Measurements from ENCODE around the gene ARL6IP4.

Gene ARL6IP4

DNA sequence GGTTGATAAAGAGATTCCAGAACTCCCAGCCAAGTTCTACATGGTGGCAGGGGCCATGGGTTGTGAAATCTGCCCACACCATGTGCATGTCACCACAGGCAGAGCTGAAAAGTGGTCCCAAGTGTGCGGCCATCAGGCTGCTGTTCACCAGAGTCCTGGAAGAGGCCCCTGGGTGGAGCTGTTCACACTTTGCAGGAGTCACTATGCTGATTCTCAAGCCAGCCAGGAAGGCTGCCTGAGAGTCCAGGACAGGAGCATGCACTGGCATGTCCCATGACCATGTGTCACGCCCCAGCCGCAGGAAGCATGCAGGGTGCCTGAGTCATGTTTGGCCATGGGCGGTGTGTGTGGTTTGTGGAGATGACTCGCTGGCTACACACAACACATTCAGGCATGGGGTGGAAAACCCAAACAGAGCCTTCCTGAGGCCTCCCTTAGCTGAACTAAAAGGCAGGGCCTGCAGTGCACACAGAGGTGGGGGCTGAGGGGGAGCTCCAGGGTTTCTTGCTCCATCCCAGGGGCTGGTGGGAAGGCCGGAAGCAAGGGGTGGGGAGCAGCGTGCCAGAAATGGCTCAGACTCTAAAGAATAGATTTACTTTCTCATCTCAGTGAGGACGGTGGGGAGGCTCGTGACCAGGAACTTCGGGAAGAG, 33.7 kb upstream of the ARL6IP4 start:
- Histone ChIP-seq H3K4me3 (ENCODE audit: low read depth, low read length) (no peak overlapping the region), H3K9me3 (ENCODE audit: control insufficient read depth, insufficient read depth, low read depth, low read length) (no peaks in the 10 kb centered on the region), H3K4me1 (ENCODE audit: control insufficient read depth, insufficient read depth, low read length) (no peaks in the 10 kb centered on the region), H3K36me3 (ENCODE audit: control insufficient read depth in 2 of 2, insufficient read depth in 1 of 2, low read length in 2 of 2) (peaks cover 0 to 9% of the 10 kb centered on the region in 2 experiments; a peak in 1 of 3 replicates), H3K27ac (ENCODE audit: extremely low read depth, low read depth, low read length) (peak overlapping the region; percentile 57; the same call in 1 of the 2 replicates)
- POLR2A ChIA-PET: interaction anchor here (1.5 to 1.8 kb wide), 3 partner anchors 19 to 56 kb away, joined by 4 to 6 read pairs (median 4); partner anchors contain the start of gene ABCB9
- CTCF ChIA-PET: interaction anchor here (0.6 to 1.9 kb wide), 7 partner anchors 25 to 1495 kb away, joined by 3 to 7 read pairs (median 3); no protein-coding TSS in a partner anchor
- TF ChIP-seq, protein P1, sequence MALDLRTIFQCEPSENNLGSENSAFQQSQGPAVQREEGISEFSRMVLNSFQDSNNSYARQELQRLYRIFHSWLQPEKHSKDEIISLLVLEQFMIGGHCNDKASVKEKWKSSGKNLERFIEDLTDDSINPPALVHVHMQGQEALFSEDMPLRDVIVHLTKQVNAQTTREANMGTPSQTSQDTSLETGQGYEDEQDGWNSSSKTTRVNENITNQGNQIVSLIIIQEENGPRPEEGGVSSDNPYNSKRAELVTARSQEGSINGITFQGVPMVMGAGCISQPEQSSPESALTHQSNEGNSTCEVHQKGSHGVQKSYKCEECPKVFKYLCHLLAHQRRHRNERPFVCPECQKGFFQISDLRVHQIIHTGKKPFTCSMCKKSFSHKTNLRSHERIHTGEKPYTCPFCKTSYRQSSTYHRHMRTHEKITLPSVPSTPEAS (tag by site-specific recombination; IDR thresholded peaks at IDR 0.05): no peak
- TF ChIP-seq ZNF48 (tag by site-specific recombination; IDR thresholded peaks at IDR 0.05): no peak
- TF ChIP-seq ZNF202 (tag by site-specific recombination; IDR thresholded peaks at IDR 0.05; ENCODE audit: borderline replicate concordance): no peak
- TF ChIP-seq REPIN1 (tag by site-specific recombination; IDR thresholded peaks at IDR 0.05; ENCODE audit: low read depth): no peak
- no peak for TF ChIP-seq ZNF16 (tag by site-specific recombination; IDR thresholded peaks at IDR 0.05; ENCODE audit: low read depth)
- no peak for TF ChIP-seq ZNF521 (tag by site-specific recombination; IDR thresholded peaks at IDR 0.05)
- TF ChIP-seq, protein P2, sequence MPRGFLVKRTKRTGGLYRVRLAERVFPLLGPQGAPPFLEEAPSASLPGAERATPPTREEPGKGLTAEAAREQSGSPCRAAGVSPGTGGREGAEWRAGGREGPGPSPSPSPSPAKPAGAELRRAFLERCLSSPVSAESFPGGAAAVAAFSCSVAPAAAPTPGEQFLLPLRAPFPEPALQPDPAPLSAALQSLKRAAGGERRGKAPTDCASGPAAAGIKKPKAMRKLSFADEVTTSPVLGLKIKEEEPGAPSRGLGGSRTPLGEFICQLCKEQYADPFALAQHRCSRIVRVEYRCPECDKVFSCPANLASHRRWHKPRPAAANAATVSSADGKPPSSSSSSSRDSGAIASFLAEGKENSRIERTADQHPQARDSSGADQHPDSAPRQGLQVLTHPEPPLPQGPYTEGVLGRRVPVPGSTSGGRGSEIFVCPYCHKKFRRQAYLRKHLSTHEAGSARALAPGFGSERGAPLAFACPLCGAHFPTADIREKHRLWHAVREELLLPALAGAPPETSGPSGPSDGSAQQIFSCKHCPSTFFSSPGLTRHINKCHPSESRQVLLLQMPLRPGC (tag by site-specific recombination; IDR thresholded peaks at IDR 0.05): peak; percentile 84
- TF ChIP-seq ZNF211 (tag by site-specific recombination; IDR thresholded peaks at IDR 0.05; ENCODE audit: low read depth): no peak
- TF ChIP-seq ZNF37A (tag by site-specific recombination; IDR thresholded peaks at IDR 0.05): no peak
- TF ChIP-seq HOXA7 (CRISPR knock-in tag; IDR thresholded peaks at IDR 0.05; ENCODE audit: borderline replicate concordance): no peak
- peak; percentile 91 for TF ChIP-seq GLIS2 (tag by site-specific recombination; IDR thresholded peaks at IDR 0.05)
- TF ChIP-seq ZSCAN16 (tag by site-specific recombination; IDR thresholded peaks at IDR 0.05): no peak
- no peak for TF ChIP-seq ZNF341 (tag by site-specific recombination; IDR thresholded peaks at IDR 0.05; ENCODE audit: low read depth)
- TF ChIP-seq, protein P3, sequence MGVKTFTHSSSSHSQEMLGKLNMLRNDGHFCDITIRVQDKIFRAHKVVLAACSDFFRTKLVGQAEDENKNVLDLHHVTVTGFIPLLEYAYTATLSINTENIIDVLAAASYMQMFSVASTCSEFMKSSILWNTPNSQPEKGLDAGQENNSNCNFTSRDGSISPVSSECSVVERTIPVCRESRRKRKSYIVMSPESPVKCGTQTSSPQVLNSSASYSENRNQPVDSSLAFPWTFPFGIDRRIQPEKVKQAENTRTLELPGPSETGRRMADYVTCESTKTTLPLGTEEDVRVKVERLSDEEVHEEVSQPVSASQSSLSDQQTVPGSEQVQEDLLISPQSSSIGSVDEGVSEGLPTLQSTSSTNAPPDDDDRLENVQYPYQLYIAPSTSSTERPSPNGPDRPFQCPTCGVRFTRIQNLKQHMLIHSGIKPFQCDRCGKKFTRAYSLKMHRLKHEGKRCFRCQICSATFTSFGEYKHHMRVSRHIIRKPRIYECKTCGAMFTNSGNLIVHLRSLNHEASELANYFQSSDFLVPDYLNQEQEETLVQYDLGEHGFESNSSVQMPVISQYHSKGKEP (tag by site-specific recombination; IDR thresholded peaks at IDR 0.05): peak; percentile 76
- TF ChIP-seq ZSCAN30 (tag by site-specific recombination; IDR thresholded peaks at IDR 0.05): no peak
- TF ChIP-seq ZNF677 (tag by site-specific recombination; IDR thresholded peaks at IDR 0.05): no peak
- TF ChIP-seq, protein P4, sequence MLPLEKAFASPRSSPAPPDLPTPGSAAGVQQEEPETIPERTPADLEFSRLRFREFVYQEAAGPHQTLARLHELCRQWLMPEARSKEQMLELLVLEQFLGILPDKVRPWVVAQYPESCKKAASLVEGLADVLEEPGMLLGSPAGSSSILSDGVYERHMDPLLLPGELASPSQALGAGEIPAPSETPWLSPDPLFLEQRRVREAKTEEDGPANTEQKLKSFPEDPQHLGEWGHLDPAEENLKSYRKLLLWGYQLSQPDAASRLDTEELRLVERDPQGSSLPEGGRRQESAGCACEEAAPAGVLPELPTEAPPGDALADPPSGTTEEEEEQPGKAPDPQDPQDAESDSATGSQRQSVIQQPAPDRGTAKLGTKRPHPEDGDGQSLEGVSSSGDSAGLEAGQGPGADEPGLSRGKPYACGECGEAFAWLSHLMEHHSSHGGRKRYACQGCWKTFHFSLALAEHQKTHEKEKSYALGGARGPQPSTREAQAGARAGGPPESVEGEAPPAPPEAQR (tag by site-specific recombination; IDR thresholded peaks at IDR 0.05): no peak
- TF ChIP-seq, protein P5, sequence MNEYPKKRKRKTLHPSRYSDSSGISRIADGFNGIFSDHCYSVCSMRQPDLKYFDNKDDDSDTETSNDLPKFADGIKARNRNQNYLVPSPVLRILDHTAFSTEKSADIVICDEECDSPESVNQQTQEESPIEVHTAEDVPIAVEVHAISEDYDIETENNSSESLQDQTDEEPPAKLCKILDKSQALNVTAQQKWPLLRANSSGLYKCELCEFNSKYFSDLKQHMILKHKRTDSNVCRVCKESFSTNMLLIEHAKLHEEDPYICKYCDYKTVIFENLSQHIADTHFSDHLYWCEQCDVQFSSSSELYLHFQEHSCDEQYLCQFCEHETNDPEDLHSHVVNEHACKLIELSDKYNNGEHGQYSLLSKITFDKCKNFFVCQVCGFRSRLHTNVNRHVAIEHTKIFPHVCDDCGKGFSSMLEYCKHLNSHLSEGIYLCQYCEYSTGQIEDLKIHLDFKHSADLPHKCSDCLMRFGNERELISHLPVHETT (tag by site-specific recombination; IDR thresholded peaks at IDR 0.05): peak; percentile 89
- TF ChIP-seq ZNF223 (tag by site-specific recombination; IDR thresholded peaks at IDR 0.05): no peak
- TF ChIP-seq ZNF112 (tag by site-specific recombination; IDR thresholded peaks at IDR 0.05): no peak
- TF ChIP-seq, protein P6, sequence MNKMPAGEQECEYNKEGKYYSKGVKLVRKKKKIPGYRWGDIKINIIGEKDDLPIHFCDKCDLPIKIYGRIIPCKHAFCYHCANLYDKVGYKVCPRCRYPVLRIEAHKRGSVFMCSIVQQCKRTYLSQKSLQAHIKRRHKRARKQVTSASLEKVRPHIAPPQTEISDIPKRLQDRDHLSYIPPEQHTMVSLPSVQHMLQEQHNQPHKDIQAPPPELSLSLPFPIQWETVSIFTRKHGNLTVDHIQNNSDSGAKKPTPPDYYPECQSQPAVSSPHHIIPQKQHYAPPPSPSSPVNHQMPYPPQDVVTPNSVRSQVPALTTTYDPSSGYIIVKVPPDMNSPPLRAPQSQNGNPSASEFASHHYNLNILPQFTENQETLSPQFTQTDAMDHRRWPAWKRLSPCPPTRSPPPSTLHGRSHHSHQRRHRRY (tag by site-specific recombination; IDR thresholded peaks at IDR 0.05): no peak
- no peak for TF ChIP-seq MZF1 (tag by site-specific recombination; IDR thresholded peaks at IDR 0.05; ENCODE audit: borderline replicate concordance)
- no peak for TF ChIP-seq TRIM28 (IDR thresholded peaks at IDR 0.05; ENCODE audit: borderline replicate concordance, low read length)
- no peak for TF ChIP-seq TCF7L2 (IDR thresholded peaks at IDR 0.05; ENCODE audit: borderline replicate concordance, low read depth, low read length)
- TF ChIP-seq ZNF324 (tag by site-specific recombination; IDR thresholded peaks at IDR 0.05): no peak
- TF ChIP-seq, protein P7, sequence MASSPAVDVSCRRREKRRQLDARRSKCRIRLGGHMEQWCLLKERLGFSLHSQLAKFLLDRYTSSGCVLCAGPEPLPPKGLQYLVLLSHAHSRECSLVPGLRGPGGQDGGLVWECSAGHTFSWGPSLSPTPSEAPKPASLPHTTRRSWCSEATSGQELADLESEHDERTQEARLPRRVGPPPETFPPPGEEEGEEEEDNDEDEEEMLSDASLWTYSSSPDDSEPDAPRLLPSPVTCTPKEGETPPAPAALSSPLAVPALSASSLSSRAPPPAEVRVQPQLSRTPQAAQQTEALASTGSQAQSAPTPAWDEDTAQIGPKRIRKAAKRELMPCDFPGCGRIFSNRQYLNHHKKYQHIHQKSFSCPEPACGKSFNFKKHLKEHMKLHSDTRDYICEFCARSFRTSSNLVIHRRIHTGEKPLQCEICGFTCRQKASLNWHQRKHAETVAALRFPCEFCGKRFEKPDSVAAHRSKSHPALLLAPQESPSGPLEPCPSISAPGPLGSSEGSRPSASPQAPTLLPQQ (tag by site-specific recombination; IDR thresholded peaks at IDR 0.05): 0 out of 2 replicates have a peak, but pooled peaks have one; percentile 51
- no peak; the same call in 1 of the 2 replicates for TF ChIP-seq SP3 (tag by site-specific recombination; IDR thresholded peaks at IDR 0.05)
- peak; percentile 65; the same call in 1 of the 2 replicates for TF ChIP-seq ZEB2 (tag by site-specific recombination; IDR thresholded peaks at IDR 0.05)
- TF ChIP-seq ZXDB (tag by site-specific recombination; IDR thresholded peaks at IDR 0.05): no peak
